GM12864 (cell line): ENCODE data around the gene TM4SF20.

Source experiments
- DNase-seq: peaks from one replicate; pipeline ENCODE4 v3.0.0-alpha.2; 2011; ENCODE audit warnings: low read depth
- H3K4me3 ChIP-seq: 2 replicates; pipeline ENCODE4 v1.5.1; 2011; ENCODE audit warnings: mild to moderate bottlenecking, low read depth, low read length, control low read depth
- TF ChIP-seq, protein P1 (sequence below): IDR thresholded peaks from 2 replicates; pipeline ENCODE4 v1.5.1; 2011; ENCODE audit warnings: low read depth, mild to moderate bottlenecking, moderate library complexity, low read length, control low read depth, inconsistent platforms; ENCODE audit errors: missing control alignments

The TM4SF20 gene

GRCh38 chr2:227347117-227347516, 32.0 kb downstream of the TM4SF20 start:
- TF ChIP-seq, protein P1, sequence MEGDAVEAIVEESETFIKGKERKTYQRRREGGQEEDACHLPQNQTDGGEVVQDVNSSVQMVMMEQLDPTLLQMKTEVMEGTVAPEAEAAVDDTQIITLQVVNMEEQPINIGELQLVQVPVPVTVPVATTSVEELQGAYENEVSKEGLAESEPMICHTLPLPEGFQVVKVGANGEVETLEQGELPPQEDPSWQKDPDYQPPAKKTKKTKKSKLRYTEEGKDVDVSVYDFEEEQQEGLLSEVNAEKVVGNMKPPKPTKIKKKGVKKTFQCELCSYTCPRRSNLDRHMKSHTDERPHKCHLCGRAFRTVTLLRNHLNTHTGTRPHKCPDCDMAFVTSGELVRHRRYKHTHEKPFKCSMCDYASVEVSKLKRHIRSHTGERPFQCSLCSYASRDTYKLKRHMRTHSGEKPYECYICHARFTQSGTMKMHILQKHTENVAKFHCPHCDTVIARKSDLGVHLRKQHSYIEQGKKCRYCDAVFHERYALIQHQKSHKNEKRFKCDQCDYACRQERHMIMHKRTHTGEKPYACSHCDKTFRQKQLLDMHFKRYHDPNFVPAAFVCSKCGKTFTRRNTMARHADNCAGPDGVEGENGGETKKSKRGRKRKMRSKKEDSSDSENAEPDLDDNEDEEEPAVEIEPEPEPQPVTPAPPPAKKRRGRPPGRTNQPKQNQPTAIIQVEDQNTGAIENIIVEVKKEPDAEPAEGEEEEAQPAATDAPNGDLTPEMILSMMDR, result no peak
- no peak overlapping the region for H3K4me3 ChIP-seq
- DNase-seq, result no peak

- no peak overlapping the region for H3K4me3 ChIP-seq
- TF ChIP-seq, protein P1, result no peak
- no peak for DNase-seq
Observed at GRCh38 chr2:227344231-227344630, 34.9 kb downstream of the TM4SF20 start.

DNA sequence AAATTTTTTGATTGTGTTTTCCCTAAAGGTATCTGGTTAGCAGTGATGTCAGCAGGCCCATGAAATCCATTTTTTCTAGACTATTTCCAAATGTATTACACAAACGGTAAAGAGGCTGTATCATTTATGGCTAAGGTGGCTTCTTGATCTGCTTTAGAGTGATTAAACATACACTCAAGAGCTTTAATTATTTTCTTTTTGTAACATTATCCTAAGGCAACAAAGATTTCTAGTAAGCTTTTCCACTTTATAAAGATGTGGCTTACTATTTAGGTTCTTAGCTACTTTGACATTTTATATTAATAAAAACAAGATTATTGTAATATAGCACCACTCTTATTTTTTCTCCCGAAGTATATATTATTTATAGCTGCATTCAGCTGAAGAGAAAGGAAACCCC, 37.6 kb downstream of the TM4SF20 start:
- DNase-seq, result no peak
- TF ChIP-seq, protein P1, result no peak
- no peak overlapping the region for H3K4me3 ChIP-seq

- H3K4me3 ChIP-seq, result no peak overlapping the region
- no peak for DNase-seq
Observed at GRCh38 chr2:227340106-227340505, 39.0 kb downstream of the TM4SF20 start.

DNA sequence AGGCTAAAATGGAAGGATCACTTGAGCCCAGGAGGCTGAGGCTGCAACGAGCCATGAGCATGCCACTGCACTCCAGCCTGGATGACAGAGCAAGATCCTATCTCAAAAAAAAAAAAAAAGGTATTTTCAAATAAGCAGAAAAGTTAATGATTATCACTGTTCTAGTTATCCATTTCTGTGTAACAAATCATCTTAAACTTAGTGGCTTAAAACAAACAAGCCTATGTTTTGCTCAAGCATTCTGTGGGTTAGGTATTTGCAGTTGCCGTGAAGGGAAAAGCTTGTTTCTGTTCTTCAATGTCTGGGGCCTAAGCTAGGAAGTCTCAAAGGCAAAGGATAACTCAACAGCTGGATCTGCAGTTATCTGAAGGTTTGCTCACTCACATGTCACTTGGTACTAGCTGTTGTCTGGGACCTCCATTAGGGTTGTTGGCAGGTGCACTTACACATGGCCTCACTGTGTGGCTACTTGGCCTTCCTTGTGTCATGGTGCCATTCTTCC, 40.0 kb downstream of the TM4SF20 start:
- DNase-seq, result no peak
- TF ChIP-seq, protein P1, result no peak
- no peak overlapping the region for H3K4me3 ChIP-seq

More at GRCh38 chr2:227340106-227340505, 39.0 kb downstream of the TM4SF20 start:
- TF ChIP-seq, protein P1, result no peak

GRCh38 chr2:227337442-227337841, 41.7 kb downstream of the TM4SF20 start:
- TF ChIP-seq, protein P1, result no peak
- H3K4me3 ChIP-seq, result no peak overlapping the region

DNA sequence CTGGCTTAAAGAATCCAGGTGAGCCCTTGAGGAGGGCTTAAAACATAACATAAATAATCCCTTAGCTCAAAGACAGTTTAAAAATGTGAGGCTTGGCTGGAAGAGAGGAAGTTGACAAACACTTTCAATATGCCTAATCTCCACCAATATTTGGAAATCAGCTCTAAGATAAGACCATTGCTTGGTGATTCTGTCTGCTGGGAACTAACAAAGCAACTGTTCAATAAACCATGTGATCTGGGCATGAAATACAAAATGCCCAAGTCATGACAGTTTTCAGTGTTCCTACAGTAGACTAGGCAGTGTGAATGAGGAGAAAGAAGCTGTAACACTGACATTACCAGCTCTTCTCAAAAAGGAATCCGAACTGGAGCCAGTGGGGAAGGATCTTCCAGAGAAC, 43.4 kb downstream of the TM4SF20 start:
- H3K4me3 ChIP-seq, result no peak overlapping the region
- no peak for DNase-seq
- TF ChIP-seq, protein P1, result no peak

More at GRCh38 chr2:227337442-227337841, 41.7 kb downstream of the TM4SF20 start:
- no peak for DNase-seq
